Pancreas (tissue), 10 donors: ENCODE results near the gene RDX. TPM values are rescaled to one million over a fixed set of nuclear protein-coding genes. Genes with fewer than 3 reads are reported as not detected.

Source experiments
- ATAC-seq, 4 donors: fragments of 200-7000 bp; cut with Tn5 transposase; one replicate each; pipeline versions ENCODE4 v1.8.0 to v1.9.1; 2020; ENCODE audit warnings: mild to moderate bottlenecking in 4 of 4, moderate library complexity in 4 of 4
- DNase-seq, 6 donors: peaks; one replicate each; pipeline ENCODE4 v3.0.0-alpha.2; 2020
- FAIRE-seq: peaks from 2 replicates; lab custom pipeline; 2012; peaks lifted over from hg19 to GRCh38; lab: Jason Lieb, UNC
- H3K27ac ChIP-seq, 4 donors: fragments of 200-600 bp; sonication (generic); 1 replicate in 3 of 4; 2 replicates in 1 of 4; pipeline versions ENCODE4 v1.5.0 to v1.8.0; 2020
- H3K27me3 ChIP-seq, 4 donors: fragments of 200-600 bp; one replicate each; pipeline ENCODE4 v1.8.0; 2021
- H3K36me3 ChIP-seq, 3 donors: fragments of 200-600 bp; sonication (generic) in 1 of 3; one replicate each; pipeline versions ENCODE4 v1.5.0 to v1.8.0; 2020 to 2021
- H3K4me1 ChIP-seq, 3 donors: fragments of 200-600 bp; one replicate each; pipeline ENCODE4 v1.8.0; 2021
- H3K4me3 ChIP-seq, 4 donors: fragments of 200-600 bp; sonication (generic) in 2 of 4; one replicate each; pipeline versions ENCODE4 v1.5.0 to v1.8.0; 2020 to 2021
- H3K9me3 ChIP-seq, 4 donors: fragments of 200-600 bp; one replicate each; pipeline ENCODE4 v1.8.0; 2021
- WGBS, 2 donors: extraction: QIAGEN DNeasy Blood & Tissue Kit; methylation state at CpG; one replicate each; pipeline ENCODE4 v1.1.7; 2013; 5-methylcytosine and 5-hydroxymethylcytosine counted together
- intact Hi-C, 3 donors: fragments of 100-400 bp; cut with DNase I; formaldehyde crosslinking; loops; one replicate each; pipeline versions ENCODE4 v1.11.1 to v1.14.2; 2022
- polyA plus RNA-seq, 2 donors: library from polyadenylated mRNA; stranded (reverse); fragments of 200-250 nt; gene quantifications; one replicate each; pipeline ENCODE4 v1.2.3, GENCODE V29; 2013
- total RNA-seq, 6 donors: library from RNA; stranded (reverse); fragmentation: NEBNext Ultra II Directional in 4 of 6; extraction: Animal tissue kit (Norgen Biotek cat#: 25700) in 4 of 6; gene quantifications; one replicate each; pipeline versions ENCODE4 v1.2.1 to v1.2.4, GENCODE V29; 2021 to 2023
- TF ChIP-seq, protein P1 (sequence below), 4 donors: fragments of 200-600 bp; sonication (generic) in 3 of 4; IDR thresholded peaks; one replicate each; pipeline versions ENCODE4 v1.5.0 to v1.8.0; 2021; ENCODE audit warnings: antibody characterized with exemption in 4 of 4
- donor health status: healthy with polysubstance abuse.
- donor health status: DM: no; HTN: no; CAD: no; lungs with moderate emphysema.
- donor health status: DM: no; HTN: no; CAD: no.
- donor health status: control.
- donor health status: control.
- donor health status: Bipolar disorder and iron deficiency.
- donor health status: DM: yes; HTN: yes; CAD: no.
- donor health status: DM: no; HTN: no; CAD: no.
- donor health status: DM: no; HTN: no; CAD: no.
- donor health status: DM: yes; HTN: yes; CAD: no.

RDX gene
- total and polyA plus RNA-seq, 8 donors = 11.4 to 97.1 (median 51.4) TPM

DNA sequence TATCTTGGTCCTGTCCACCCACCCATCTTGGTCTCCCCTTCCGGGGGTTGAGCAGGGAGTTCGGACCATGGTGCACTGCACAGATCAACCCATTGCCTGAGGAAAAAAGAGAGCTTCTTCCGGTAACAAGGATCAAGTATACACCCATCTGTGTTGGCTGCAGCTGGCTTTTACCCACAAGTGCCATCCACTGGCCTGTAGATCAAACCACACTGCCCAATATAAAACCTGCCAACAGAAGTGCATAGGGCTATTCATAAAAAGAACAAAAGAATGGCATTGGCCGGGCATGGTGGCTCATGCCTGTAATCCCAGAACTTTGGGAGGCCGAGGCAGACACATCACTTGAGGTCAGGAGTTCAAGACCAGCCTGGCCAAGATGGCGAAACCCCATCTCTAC is 108.7 kb downstream of the RDX start:
- no peak for ATAC-seq
- no peak overlapping the region for H3K27ac ChIP-seq
- H3K4me1 ChIP-seq = peaks cover 0 to 11% (median 10%) of the 10 kb centered on the region in 3 donors
- intact Hi-C loops = no loop called here
- no peak overlapping the region for H3K4me3 ChIP-seq
- no peaks in the 10 kb centered on the region for H3K9me3 ChIP-seq
- FAIRE-seq = no peak
- TF ChIP-seq, protein P1, sequence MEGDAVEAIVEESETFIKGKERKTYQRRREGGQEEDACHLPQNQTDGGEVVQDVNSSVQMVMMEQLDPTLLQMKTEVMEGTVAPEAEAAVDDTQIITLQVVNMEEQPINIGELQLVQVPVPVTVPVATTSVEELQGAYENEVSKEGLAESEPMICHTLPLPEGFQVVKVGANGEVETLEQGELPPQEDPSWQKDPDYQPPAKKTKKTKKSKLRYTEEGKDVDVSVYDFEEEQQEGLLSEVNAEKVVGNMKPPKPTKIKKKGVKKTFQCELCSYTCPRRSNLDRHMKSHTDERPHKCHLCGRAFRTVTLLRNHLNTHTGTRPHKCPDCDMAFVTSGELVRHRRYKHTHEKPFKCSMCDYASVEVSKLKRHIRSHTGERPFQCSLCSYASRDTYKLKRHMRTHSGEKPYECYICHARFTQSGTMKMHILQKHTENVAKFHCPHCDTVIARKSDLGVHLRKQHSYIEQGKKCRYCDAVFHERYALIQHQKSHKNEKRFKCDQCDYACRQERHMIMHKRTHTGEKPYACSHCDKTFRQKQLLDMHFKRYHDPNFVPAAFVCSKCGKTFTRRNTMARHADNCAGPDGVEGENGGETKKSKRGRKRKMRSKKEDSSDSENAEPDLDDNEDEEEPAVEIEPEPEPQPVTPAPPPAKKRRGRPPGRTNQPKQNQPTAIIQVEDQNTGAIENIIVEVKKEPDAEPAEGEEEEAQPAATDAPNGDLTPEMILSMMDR (IDR thresholded peaks at IDR 0.05) = no peak
- H3K27me3 ChIP-seq = no peaks in the 10 kb centered on the region
- no peaks in the 10 kb centered on the region for H3K36me3 ChIP-seq
- no peak for DNase-seq
- 85 to 92% methylated on average over 6 of the region's 6 CpGs for WGBS, 2 donors

GRCh38 chr11:110186867-110187266 is 109.5 kb downstream of the RDX start:
- no peak for FAIRE-seq
- ATAC-seq = no peak
- Histone ChIP-seq H3K27ac (no peak overlapping the region), H3K27me3 (no peaks in the 10 kb centered on the region), H3K9me3 (no peaks in the 10 kb centered on the region), H3K36me3 (no peaks in the 10 kb centered on the region), H3K4me3 (no peak overlapping the region), H3K4me1 (peaks cover 0 to 11% (median 10%) of the 10 kb centered on the region in 3 donors)
- TF ChIP-seq, protein P1 (IDR thresholded peaks at IDR 0.05) = no peak
- intact Hi-C loops = no loop called here
- WGBS, 2 donors = 76 to 89% methylated on average over 4 of the region's 4 CpGs
- no peak for DNase-seq

GRCh38 chr11:110186456-110186855 is 110.0 kb downstream of the RDX start:
- Histone ChIP-seq H3K9me3 (no peaks in the 10 kb centered on the region), H3K36me3 (no peaks in the 10 kb centered on the region), H3K27ac (no peak overlapping the region), H3K4me1 (peaks cover 0 to 11% (median 10%) of the 10 kb centered on the region in 3 donors), H3K4me3 (no peak overlapping the region), H3K27me3 (no peaks in the 10 kb centered on the region)
- FAIRE-seq (no peak), DNase-seq (no peak), ATAC-seq (no peak)
- intact Hi-C loops = no loop called here
- TF ChIP-seq, protein P1 (IDR thresholded peaks at IDR 0.05) = no peak
- WGBS, 2 donors = 93 to 99% methylated on average over 5 of the region's 5 CpGs

DNA sequence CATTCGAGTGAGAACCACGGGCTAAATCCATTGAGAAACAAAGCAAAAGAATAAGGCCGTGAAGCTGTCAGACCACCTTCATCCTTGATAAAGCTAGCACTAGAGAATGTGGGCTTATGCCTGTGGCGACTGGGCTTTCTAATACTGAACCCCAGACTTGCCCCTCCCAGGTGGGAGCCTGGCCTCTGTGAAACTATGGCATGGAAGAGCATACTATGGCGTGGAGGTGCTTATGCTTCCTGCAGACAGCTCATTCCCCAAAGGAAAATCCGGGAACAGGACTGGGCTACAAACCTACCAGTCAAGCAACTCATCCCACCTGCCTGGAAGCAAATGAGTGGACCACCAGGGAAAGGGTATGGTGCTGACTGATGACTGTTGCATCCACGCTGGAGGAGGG is 110.8 kb downstream of the RDX start:
- Histone ChIP-seq H3K27ac (peak overlapping the region in 1 of 4 donors; percentile 20), H3K36me3 (no peaks in the 10 kb centered on the region), H3K27me3 (no peaks in the 10 kb centered on the region), H3K4me3 (no peak overlapping the region), H3K4me1 (peaks cover 0 to 11% (median 10%) of the 10 kb centered on the region in 3 donors), H3K9me3 (no peaks in the 10 kb centered on the region)
- FAIRE-seq = no peak
- 79 to 85% methylated on average over 7 of the region's 7 CpGs for whole genome bisulfite sequencing, 2 donors
- TF ChIP-seq, protein P1 (IDR thresholded peaks at IDR 0.05) = no peak
- ATAC-seq = no peak
- DNase-seq = no peak
- intact Hi-C loops = no loop called here

- peak; percentile 82 to 92 (median 90) for ATAC-seq
- FAIRE-seq = no peak
- H3K4me1 ChIP-seq = peaks cover 0 to 11% (median 10%) of the 10 kb centered on the region in 3 donors
Observed at GRCh38 chr11:110185121-110185591, 111.3 kb downstream of the RDX start.

More at GRCh38 chr11:110185121-110185591, 111.3 kb downstream of the RDX start:
- Histone ChIP-seq H3K27me3 (no peaks in the 10 kb centered on the region), H3K27ac (peak overlapping the region in 1 of 4 donors; percentile 20), H3K36me3 (no peaks in the 10 kb centered on the region), H3K4me3 (no peak overlapping the region), H3K9me3 (no peaks in the 10 kb centered on the region)
- peak in 3 of 6 donors; percentile 53 to 74 (median 56) for DNase-seq
- TF ChIP-seq, protein P1 (IDR thresholded peaks at IDR 0.05) = no peak
- intact Hi-C loops = no loop called here
- 37 to 39% methylated on average over 3 of the region's 3 CpGs for WGBS, 2 donors
